ENCODE measurements around the gene SP8. TPM values are rescaled to one million over a fixed set of nuclear protein-coding genes. Genes with fewer than 3 reads are reported as not detected.

Gene SP8
- total and polyA plus RNA-seq, 9 of the 15 experiments (the other 6 are each of a cell fraction or from before 2014, with no cell fraction given): 0.04 to 1.2 (median 0.19) TPM

- ChIA-PET CTCF (ENCODE audit: low intra/inter-chr PET ratio) (no interaction called here), POLR2A (no interaction called here)
- in situ Hi-C loops (cut with MboI) (no loop called here), intact Hi-C loops (cut with micrococcal nuclease) (no loop called here)
- Histone ChIP-seq H3K9ac (ENCODE audit: insufficient read depth in 1 of 2, low read depth in 2 of 2, low read length in 2 of 2) (no peak overlapping the region), H3K4me3 (no peak overlapping the region), H3K4me2 (ENCODE audit: insufficient read depth, low read length) (no peak overlapping the region), H3K27me3 (ENCODE audit: control insufficient read depth in 2 of 2, insufficient read depth in 2 of 2, low read length in 2 of 2) (peaks cover 0 to 4% of the 10 kb centered on the region in 2 experiments; a peak in 2 of 5 replicates), H3K36me3 (ENCODE audit: control insufficient read depth, insufficient read depth, low read length) (no peaks in the 10 kb centered on the region), H3K79me2 (ENCODE audit: control insufficient read depth, insufficient read depth, low read length) (no peaks in the 10 kb centered on the region), H3K9me1 (ENCODE audit: control insufficient read depth, insufficient read depth, low read length) (no peaks in the 10 kb centered on the region), H3K4me1 (replicated peaks in 1 of 2; ENCODE audit: control insufficient read depth in 2 of 2, insufficient read depth in 2 of 2, low read length in 2 of 2) (peaks cover 0 to 13% of the 10 kb centered on the region in 2 experiments; a peak in 3 of 5 replicates), H2AFZ (ENCODE audit: low read depth, low read length) (no peak overlapping the region), H3K27ac (ENCODE audit: extremely low read depth, low read depth, low read length) (no peak overlapping the region), H3K9me3 (replicated peaks; ENCODE audit: control insufficient read depth, insufficient read depth, low read depth, low read length) (no peaks in the 10 kb centered on the region), H4K20me1 (replicated peaks; ENCODE audit: control insufficient read depth, insufficient read depth, low read length) (no peaks in the 10 kb centered on the region)
- DNase-seq (ENCODE audit: extremely low read depth in 1 of 4, low spot score in 3 of 4): no peak
- WGBS (ENCODE audit: insufficient coverage, low coverage, missing lambda C conversion rate): 70% methylated on average over 20 of the region's 49 CpGs
- no peak for FAIRE-seq
- no peak for ATAC-seq
- no TSS peak for BruUV-seq (replicated peaks)
- TF ChIP-seq HNRNPLL (IDR thresholded peaks at IDR 0.05; ENCODE audit: low read depth, low read length, poor library complexity, severe bottlenecking) (no peak), HDGF (IDR thresholded peaks at IDR 0.05) (no peak), C11orf30 (IDR thresholded peaks at IDR 0.05; ENCODE audit: low read depth) (no peak), NR2F6 (CRISPR knock-in tag; IDR thresholded peaks at IDR 0.05) (no peak), BHLHE40 (IDR thresholded peaks at IDR 0.05; ENCODE audit: low read length) (no peak), LARP7 (IDR thresholded peaks at IDR 0.05) (no peak), MAX (CRISPR knock-in tag; IDR thresholded peaks at IDR 0.05) (no peak), ARID4B (CRISPR knock-in tag; IDR thresholded peaks at IDR 0.05) (no peak), HES1 (IDR thresholded peaks at IDR 0.05; ENCODE audit: low read depth) (no peak), RNF219 (CRISPR knock-in tag; IDR thresholded peaks at IDR 0.05) (no peak)
Observed at GRCh38 chr7:20783700-20784387, 2.8 kb downstream of the SP8 start.
